ENCODE data around the gene ENPEP.

The ENPEP gene

DNA sequence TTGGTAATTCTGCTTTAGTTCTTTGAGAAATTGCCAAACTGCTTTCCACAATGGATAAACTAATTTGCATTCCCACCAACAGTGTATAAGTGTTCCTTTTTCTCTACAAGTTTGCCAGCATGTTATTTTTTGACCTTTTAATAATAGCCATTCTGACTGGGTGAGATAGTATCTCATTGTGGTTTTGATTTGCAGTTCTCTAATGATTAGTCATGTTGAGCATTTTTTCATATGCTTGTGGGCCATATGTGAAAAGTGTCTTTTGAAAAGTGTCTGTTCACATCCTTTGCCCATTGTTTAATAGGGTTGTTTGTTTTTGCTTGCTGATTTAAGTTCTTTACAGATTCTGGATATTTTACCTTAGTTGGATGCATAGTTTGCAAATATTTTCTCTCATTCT lies 25.9 kb downstream of the ENPEP start:
- no peaks in the 10 kb centered on the region for H3K4me1 ChIP-seq (ENCODE audit: insufficient read depth, poor library complexity, severe bottlenecking)
- DNase-seq (ENCODE audit: low spot score), result no peak

DNA sequence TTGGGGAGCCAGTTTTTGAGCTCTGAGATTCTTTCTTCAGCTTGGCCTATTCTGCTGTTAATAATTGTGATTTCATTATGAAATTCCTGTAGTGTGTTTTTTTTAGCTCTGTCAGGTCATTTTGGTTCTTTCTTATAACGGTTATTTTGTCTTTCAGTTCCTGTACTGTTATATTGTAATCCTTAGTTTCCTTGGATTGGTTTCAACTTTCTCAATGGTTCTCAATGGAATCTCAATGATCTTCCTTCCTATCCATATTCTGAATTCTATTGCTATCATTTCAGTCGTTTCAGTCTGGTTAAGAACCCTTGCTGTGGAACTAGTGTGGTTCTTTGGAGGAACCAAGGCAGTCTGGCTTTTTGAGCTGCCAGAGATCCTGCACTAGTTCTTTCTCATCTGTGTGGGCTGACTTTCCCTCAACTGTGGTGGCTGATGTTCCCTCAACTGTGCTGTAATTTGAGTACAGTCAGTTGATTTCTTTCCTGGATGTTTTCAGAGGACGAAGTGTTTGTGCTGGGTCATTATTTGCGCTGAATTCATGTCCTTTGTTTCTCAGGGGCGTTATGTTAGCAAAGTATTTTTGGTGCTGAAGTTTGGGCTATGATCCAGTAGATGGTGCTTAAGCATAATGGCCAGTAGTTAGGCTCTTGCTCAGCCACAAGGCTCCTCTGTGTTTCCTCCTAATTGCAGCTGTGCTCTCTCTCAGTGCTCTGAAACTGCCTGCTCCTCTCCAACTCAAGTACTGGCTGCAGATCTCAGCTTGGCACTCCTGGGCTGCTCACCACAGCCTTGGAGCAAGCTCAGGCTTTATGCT lies 27.5 kb downstream of the ENPEP start:
- TF ChIP-seq, protein P1, sequence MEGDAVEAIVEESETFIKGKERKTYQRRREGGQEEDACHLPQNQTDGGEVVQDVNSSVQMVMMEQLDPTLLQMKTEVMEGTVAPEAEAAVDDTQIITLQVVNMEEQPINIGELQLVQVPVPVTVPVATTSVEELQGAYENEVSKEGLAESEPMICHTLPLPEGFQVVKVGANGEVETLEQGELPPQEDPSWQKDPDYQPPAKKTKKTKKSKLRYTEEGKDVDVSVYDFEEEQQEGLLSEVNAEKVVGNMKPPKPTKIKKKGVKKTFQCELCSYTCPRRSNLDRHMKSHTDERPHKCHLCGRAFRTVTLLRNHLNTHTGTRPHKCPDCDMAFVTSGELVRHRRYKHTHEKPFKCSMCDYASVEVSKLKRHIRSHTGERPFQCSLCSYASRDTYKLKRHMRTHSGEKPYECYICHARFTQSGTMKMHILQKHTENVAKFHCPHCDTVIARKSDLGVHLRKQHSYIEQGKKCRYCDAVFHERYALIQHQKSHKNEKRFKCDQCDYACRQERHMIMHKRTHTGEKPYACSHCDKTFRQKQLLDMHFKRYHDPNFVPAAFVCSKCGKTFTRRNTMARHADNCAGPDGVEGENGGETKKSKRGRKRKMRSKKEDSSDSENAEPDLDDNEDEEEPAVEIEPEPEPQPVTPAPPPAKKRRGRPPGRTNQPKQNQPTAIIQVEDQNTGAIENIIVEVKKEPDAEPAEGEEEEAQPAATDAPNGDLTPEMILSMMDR (IDR thresholded peaks at IDR 0.05; ENCODE audit: poor library complexity, severe bottlenecking), result no peak
- Histone ChIP-seq H3K9me3 (ENCODE audit: severe bottlenecking) (no peaks in the 10 kb centered on the region), H3K27ac (ENCODE audit: poor library complexity, severe bottlenecking) (no peak overlapping the region), H3K4me3 (ENCODE audit: severe bottlenecking) (no peak overlapping the region), H3K36me3 (ENCODE audit: low read depth) (no peaks in the 10 kb centered on the region), H3K4me1 (ENCODE audit: insufficient read depth, poor library complexity, severe bottlenecking) (no peaks in the 10 kb centered on the region), H3K27me3 (ENCODE audit: insufficient read depth, poor library complexity, severe bottlenecking) (no peaks in the 10 kb centered on the region)
- ATAC-seq (ENCODE audit: low read depth), result no peak
- DNase-seq (ENCODE audit: low spot score), result no peak

More for the DNA sequence above, 25.9 kb downstream of the ENPEP start:
- Histone ChIP-seq H3K4me3 (ENCODE audit: severe bottlenecking) (no peak overlapping the region), H3K36me3 (ENCODE audit: low read depth) (no peaks in the 10 kb centered on the region), H3K27ac (ENCODE audit: poor library complexity, severe bottlenecking) (no peak overlapping the region), H3K9me3 (ENCODE audit: severe bottlenecking) (no peaks in the 10 kb centered on the region), H3K27me3 (ENCODE audit: insufficient read depth, poor library complexity, severe bottlenecking) (no peaks in the 10 kb centered on the region)
- ATAC-seq (ENCODE audit: low read depth), result no peak
- TF ChIP-seq, protein P1 (IDR thresholded peaks at IDR 0.05; ENCODE audit: poor library complexity, severe bottlenecking), result no peak

- Histone ChIP-seq H3K36me3 (ENCODE audit: low read depth) (no peaks in the 10 kb centered on the region), H3K4me3 (ENCODE audit: severe bottlenecking) (no peak overlapping the region), H3K4me1 (ENCODE audit: insufficient read depth, poor library complexity, severe bottlenecking) (no peaks in the 10 kb centered on the region), H3K27me3 (ENCODE audit: insufficient read depth, poor library complexity, severe bottlenecking) (no peaks in the 10 kb centered on the region), H3K27ac (ENCODE audit: poor library complexity, severe bottlenecking) (no peak overlapping the region), H3K9me3 (ENCODE audit: severe bottlenecking) (no peaks in the 10 kb centered on the region)
- DNase-seq (ENCODE audit: low spot score) (no peak), ATAC-seq (ENCODE audit: low read depth) (no peak)
- TF ChIP-seq, protein P1 (IDR thresholded peaks at IDR 0.05; ENCODE audit: poor library complexity, severe bottlenecking), result no peak
Measured at GRCh38 chr4:110504084-110504435, 28.1 kb downstream of the ENPEP start.

GRCh38 chr4:110505440-110505839 lies 29.5 kb downstream of the ENPEP start:
- DNase-seq (ENCODE audit: low spot score) (no peak), ATAC-seq (ENCODE audit: low read depth) (no peak)
- no peak overlapping the region for H3K27ac ChIP-seq (ENCODE audit: poor library complexity, severe bottlenecking)
- no peak overlapping the region for H3K4me3 ChIP-seq (ENCODE audit: severe bottlenecking)
- H3K27me3 ChIP-seq (ENCODE audit: insufficient read depth, poor library complexity, severe bottlenecking), result no peaks in the 10 kb centered on the region
- H3K4me1 ChIP-seq (ENCODE audit: insufficient read depth, poor library complexity, severe bottlenecking), result no peaks in the 10 kb centered on the region
- H3K9me3 ChIP-seq (ENCODE audit: severe bottlenecking), result no peaks in the 10 kb centered on the region
- TF ChIP-seq, protein P1 (IDR thresholded peaks at IDR 0.05; ENCODE audit: poor library complexity, severe bottlenecking), result no peak
- H3K36me3 ChIP-seq (ENCODE audit: low read depth), result no peaks in the 10 kb centered on the region

Data from RWPE2 (cell line).